PC-9 (cell line): ENCODE measurements around the gene NELL2.

ENCODE experiments used
- EZH2 ChIP-seq: fragments of 200-600 bp; sonication (generic); IDR thresholded peaks from 2 replicates; pipeline ENCODE4 v1.8.0; 2017; ENCODE audit warnings: antibody characterized with exemption, low read depth
- TF ChIP-seq, protein P1 (sequence below): fragments of 200-600 bp; sonication (generic); conservative IDR thresholded peaks from 2 replicates; pipeline ENCODE4 v1.6.1; 2017; ENCODE audit warnings: mixed run types, antibody characterized with exemption, mild to moderate bottlenecking, moderate library complexity

DNA sequence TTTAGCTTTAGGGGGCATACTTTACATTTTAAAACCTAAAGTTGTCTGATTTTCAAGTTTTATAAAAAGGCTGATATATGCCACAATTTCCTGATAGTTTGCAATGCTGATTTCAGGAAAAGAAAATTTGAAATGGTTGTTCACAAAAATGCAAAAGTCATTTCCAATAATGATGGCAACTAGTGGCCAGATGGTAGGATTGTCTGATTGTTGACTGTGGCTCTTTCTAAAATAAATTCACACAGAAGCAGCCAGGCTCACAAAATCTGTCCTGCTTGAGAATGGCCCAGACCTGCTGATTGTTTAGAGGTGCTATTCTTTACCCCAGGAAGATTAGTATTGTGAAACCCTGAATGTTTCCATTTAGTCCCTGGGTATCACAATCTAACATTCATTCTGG is 220.3 kb downstream of the NELL2 start:
- TF ChIP-seq, protein P1, sequence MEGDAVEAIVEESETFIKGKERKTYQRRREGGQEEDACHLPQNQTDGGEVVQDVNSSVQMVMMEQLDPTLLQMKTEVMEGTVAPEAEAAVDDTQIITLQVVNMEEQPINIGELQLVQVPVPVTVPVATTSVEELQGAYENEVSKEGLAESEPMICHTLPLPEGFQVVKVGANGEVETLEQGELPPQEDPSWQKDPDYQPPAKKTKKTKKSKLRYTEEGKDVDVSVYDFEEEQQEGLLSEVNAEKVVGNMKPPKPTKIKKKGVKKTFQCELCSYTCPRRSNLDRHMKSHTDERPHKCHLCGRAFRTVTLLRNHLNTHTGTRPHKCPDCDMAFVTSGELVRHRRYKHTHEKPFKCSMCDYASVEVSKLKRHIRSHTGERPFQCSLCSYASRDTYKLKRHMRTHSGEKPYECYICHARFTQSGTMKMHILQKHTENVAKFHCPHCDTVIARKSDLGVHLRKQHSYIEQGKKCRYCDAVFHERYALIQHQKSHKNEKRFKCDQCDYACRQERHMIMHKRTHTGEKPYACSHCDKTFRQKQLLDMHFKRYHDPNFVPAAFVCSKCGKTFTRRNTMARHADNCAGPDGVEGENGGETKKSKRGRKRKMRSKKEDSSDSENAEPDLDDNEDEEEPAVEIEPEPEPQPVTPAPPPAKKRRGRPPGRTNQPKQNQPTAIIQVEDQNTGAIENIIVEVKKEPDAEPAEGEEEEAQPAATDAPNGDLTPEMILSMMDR = no peak
- no peak for TF ChIP-seq EZH2
